Measurements from ENCODE around the gene BICRA.

DNA sequence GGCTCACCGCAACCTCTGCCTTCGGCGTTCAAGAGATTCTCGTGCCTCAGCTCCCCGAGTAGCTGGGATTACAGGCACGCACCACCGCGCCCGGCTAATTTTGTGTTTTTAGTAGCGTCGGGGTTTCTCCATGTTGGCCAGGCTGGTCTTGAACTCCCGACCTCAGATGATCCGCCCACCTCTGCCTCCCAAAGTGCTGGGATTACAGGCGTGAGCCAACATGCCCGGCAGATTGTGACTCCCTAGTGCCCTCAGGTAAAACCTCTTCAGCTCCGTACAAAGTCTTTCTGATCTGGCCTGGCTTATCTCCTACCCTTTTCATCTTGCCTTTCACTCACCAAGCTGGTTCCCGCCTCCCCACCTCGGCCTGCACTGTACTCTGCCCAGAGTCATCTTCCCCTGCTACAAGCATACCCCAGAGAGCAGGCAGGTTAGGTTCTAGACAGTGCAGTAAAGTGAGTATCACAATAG, 15.0 kb downstream of the BICRA start:
- TF ChIP-seq GABPA (IDR thresholded peaks at IDR 0.05; ENCODE audit: low read depth) = no peak
- TF ChIP-seq CTCF (IDR thresholded peaks at IDR 0.05; ENCODE audit: insufficient read depth, low read length) = no peak
- no peak for TF ChIP-seq POLR2AphosphoS5 (IDR thresholded peaks at IDR 0.05; ENCODE audit: low read depth)
- TF ChIP-seq REST (IDR thresholded peaks at IDR 0.05; ENCODE audit: insufficient replicate concordance, low read depth) = no peak
- TF ChIP-seq SPI1 (IDR thresholded peaks at IDR 0.05; ENCODE audit: borderline replicate concordance, low read depth) = no peak

Data from HL-60 (cell line).